ENCODE measurements around the gene SOX14. TPM values are rescaled to one million over a fixed set of nuclear protein-coding genes. Genes with fewer than 3 reads are reported as not detected.

The SOX14 gene
- total RNA-seq, 4 donors from 2014 or later: not detected

DNA sequence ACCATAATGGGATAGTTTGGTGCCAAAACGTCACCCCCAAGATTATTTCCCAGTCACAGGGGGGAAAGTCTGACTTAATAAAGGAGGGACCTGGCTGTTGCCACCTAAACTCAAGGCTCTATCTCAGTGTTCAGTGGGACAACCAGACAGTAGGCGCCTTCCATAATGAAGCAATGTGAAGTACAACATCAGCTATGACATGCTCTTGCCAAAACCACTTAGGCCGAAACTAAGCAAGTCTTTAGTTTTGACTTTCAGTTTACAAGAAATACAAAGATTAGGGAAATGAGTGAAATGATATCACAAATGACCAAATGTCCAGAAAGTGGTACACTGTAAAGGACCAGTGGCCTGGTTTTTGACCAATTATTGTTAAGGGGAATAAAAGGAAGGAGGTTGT is 32.9 kb downstream of the SOX14 start:
- H3K4me3 ChIP-seq: no peak overlapping the region
- TF ChIP-seq, protein P1, sequence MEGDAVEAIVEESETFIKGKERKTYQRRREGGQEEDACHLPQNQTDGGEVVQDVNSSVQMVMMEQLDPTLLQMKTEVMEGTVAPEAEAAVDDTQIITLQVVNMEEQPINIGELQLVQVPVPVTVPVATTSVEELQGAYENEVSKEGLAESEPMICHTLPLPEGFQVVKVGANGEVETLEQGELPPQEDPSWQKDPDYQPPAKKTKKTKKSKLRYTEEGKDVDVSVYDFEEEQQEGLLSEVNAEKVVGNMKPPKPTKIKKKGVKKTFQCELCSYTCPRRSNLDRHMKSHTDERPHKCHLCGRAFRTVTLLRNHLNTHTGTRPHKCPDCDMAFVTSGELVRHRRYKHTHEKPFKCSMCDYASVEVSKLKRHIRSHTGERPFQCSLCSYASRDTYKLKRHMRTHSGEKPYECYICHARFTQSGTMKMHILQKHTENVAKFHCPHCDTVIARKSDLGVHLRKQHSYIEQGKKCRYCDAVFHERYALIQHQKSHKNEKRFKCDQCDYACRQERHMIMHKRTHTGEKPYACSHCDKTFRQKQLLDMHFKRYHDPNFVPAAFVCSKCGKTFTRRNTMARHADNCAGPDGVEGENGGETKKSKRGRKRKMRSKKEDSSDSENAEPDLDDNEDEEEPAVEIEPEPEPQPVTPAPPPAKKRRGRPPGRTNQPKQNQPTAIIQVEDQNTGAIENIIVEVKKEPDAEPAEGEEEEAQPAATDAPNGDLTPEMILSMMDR (IDR thresholded peaks at IDR 0.05): no peak
- TF ChIP-seq POLR2A (IDR thresholded peaks at IDR 0.05): no peak
- no peaks in the 10 kb centered on the region for H3K27me3 ChIP-seq
- H3K27ac ChIP-seq: no peak overlapping the region
- H3K36me3 ChIP-seq: no peaks in the 10 kb centered on the region
- no peaks in the 10 kb centered on the region for H3K4me1 ChIP-seq
- DNase-seq: no peak
- no peaks in the 10 kb centered on the region for H3K9me3 ChIP-seq

DNA sequence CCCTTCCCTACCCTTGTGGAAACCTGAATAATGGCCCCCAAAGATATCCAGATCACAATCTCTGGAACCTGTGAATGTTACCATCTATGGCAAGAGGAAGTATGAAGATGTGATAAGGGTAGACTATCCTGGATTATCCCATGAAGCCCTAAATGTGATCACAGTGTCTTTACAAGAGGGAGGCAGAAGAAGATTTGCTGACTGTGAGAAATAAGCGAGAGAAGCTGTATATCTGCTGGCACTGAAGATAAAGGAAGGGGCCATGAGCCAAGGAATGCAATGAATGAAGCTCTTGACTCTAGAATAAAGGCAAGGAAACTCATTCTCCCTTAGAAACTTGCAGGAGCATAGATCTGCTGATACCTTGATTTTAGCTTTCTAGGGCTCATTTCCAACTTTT is 39.1 kb downstream of the SOX14 start:
- Histone ChIP-seq H3K4me1 (no peaks in the 10 kb centered on the region), H3K9me3 (no peaks in the 10 kb centered on the region), H3K36me3 (no peaks in the 10 kb centered on the region), H3K27me3 (no peaks in the 10 kb centered on the region), H3K4me3 (no peak overlapping the region), H3K27ac (no peak overlapping the region)
- TF ChIP-seq, protein P1 (IDR thresholded peaks at IDR 0.05): no peak
- no peak for TF ChIP-seq POLR2A (IDR thresholded peaks at IDR 0.05)
- no peak for DNase-seq

- Histone ChIP-seq H3K27me3 (no peaks in the 10 kb centered on the region), H3K4me1 (no peaks in the 10 kb centered on the region), H3K4me3 (no peak overlapping the region), H3K36me3 (no peaks in the 10 kb centered on the region), H3K9me3 (no peaks in the 10 kb centered on the region), H3K27ac (no peak overlapping the region)
- no peak for DNase-seq
- TF ChIP-seq, protein P1 (IDR thresholded peaks at IDR 0.05): no peak
- no peak for TF ChIP-seq POLR2A (IDR thresholded peaks at IDR 0.05)
These were observed 43.9 kb downstream of the SOX14 start for GRCh38 chr3:137807998-137808397.

GRCh38 chr3:137809509-137809908 is 45.4 kb downstream of the SOX14 start:
- TF ChIP-seq, protein P1 (IDR thresholded peaks at IDR 0.05): no peak
- TF ChIP-seq POLR2A (IDR thresholded peaks at IDR 0.05): no peak
- Histone ChIP-seq H3K4me3 (no peak overlapping the region), H3K36me3 (no peaks in the 10 kb centered on the region), H3K4me1 (no peaks in the 10 kb centered on the region), H3K9me3 (no peaks in the 10 kb centered on the region), H3K27ac (no peak overlapping the region), H3K27me3 (no peaks in the 10 kb centered on the region)
- DNase-seq: no peak

GRCh38 chr3:137812023-137812422 is 47.9 kb downstream of the SOX14 start:
- Histone ChIP-seq H3K27me3 (no peaks in the 10 kb centered on the region), H3K27ac (no peak overlapping the region), H3K36me3 (no peaks in the 10 kb centered on the region), H3K4me3 (no peak overlapping the region), H3K9me3 (no peaks in the 10 kb centered on the region), H3K4me1 (no peaks in the 10 kb centered on the region)
- no peak for DNase-seq
- TF ChIP-seq POLR2A (IDR thresholded peaks at IDR 0.05): no peak
- TF ChIP-seq, protein P1 (IDR thresholded peaks at IDR 0.05): no peak

- H3K9me3 ChIP-seq: no peaks in the 10 kb centered on the region
- H3K27me3 ChIP-seq: no peaks in the 10 kb centered on the region
- H3K4me3 ChIP-seq: no peak overlapping the region
- DNase-seq: no peak
- H3K36me3 ChIP-seq: no peaks in the 10 kb centered on the region
- no peak overlapping the region for H3K27ac ChIP-seq
- TF ChIP-seq POLR2A (IDR thresholded peaks at IDR 0.05): no peak
- TF ChIP-seq, protein P1 (IDR thresholded peaks at IDR 0.05): no peak
- H3K4me1 ChIP-seq: no peaks in the 10 kb centered on the region
These were observed 51.1 kb downstream of the SOX14 start for GRCh38 chr3:137815251-137815650.
